ENCODE data around the gene SEC16A. TPM values are rescaled to one million over a fixed set of nuclear protein-coding genes. Genes with fewer than 3 reads are reported as not detected.

SEC16A gene
- total RNA-seq, 6 experiments from 2014 or later = 46.9 to 108 (median 72.0) TPM

DNA sequence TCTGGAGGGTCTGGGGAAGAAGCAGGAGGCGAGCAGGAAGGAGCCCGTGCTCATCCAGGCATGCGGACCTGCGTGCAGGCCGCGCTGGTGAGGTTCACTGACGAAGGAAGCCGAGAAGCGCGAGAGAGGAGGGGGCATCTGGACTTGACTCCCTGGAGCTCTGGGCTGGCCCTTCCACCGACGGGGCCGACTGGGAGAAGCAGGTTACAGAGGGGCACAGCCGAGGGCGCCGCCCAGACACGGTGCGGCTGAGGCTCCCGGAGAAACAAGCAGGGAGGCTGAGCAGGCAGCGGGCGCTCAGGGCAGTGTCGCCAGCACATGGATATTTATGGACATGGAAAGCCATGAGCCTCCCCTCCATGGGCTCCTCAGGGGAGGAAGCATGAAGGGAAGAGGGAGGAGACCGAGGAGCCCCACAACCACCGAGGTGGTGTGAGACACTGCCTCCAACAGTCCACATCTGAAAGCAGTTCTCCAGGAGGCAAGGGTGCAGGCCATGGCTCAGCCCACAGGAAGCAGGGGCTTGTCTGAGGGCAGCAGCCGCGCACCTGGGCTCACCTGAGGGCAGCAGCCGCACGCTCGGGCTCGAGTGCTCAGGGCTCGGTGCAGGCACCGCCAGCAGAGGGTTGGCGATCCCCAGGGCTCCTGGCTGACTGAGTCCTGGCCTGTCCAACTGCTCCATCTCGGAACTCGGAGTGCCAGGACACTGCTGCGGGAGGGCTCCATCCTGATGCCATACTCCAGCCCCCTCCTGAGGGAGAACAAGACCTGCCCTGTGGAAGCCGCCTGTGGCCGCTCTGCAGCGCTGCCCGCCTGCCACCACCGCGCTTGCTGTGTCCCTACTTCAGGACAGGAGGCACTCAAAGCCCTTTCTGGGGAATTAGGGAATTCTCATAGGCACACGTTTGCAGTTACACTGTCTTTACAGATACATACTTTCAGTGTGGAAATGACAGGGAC lies 27.5 kb downstream of the SEC16A start:
- ATAC-seq (peak in 2 of 4 donors; percentile 14 to 23), DNase-seq (no peak)
- WGBS (ENCODE audit: insufficient coverage, low coverage, low lambda C conversion rate, missing lambda C conversion rate) = 91% methylated on average over 21 of the region's 43 CpGs
- H3K27ac ChIP-seq = no peak overlapping the region
- no peak overlapping the region for H3K4me3 ChIP-seq
- no peaks in the 10 kb centered on the region for H3K27me3 ChIP-seq
- intact Hi-C loops (cut with DNase I) = no loop called here
- H3K36me3 ChIP-seq = peaks cover 33 to 93% (median 66%) of the 10 kb centered on the region in 4 donors
- H3K9me3 ChIP-seq = no peaks in the 10 kb centered on the region
- TF ChIP-seq POLR2A (IDR thresholded peaks at IDR 0.05) = no peak
- TF ChIP-seq, protein P1, sequence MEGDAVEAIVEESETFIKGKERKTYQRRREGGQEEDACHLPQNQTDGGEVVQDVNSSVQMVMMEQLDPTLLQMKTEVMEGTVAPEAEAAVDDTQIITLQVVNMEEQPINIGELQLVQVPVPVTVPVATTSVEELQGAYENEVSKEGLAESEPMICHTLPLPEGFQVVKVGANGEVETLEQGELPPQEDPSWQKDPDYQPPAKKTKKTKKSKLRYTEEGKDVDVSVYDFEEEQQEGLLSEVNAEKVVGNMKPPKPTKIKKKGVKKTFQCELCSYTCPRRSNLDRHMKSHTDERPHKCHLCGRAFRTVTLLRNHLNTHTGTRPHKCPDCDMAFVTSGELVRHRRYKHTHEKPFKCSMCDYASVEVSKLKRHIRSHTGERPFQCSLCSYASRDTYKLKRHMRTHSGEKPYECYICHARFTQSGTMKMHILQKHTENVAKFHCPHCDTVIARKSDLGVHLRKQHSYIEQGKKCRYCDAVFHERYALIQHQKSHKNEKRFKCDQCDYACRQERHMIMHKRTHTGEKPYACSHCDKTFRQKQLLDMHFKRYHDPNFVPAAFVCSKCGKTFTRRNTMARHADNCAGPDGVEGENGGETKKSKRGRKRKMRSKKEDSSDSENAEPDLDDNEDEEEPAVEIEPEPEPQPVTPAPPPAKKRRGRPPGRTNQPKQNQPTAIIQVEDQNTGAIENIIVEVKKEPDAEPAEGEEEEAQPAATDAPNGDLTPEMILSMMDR (IDR thresholded peaks at IDR 0.05) = no peak
- H3K4me1 ChIP-seq = no peaks in the 10 kb centered on the region

DNA sequence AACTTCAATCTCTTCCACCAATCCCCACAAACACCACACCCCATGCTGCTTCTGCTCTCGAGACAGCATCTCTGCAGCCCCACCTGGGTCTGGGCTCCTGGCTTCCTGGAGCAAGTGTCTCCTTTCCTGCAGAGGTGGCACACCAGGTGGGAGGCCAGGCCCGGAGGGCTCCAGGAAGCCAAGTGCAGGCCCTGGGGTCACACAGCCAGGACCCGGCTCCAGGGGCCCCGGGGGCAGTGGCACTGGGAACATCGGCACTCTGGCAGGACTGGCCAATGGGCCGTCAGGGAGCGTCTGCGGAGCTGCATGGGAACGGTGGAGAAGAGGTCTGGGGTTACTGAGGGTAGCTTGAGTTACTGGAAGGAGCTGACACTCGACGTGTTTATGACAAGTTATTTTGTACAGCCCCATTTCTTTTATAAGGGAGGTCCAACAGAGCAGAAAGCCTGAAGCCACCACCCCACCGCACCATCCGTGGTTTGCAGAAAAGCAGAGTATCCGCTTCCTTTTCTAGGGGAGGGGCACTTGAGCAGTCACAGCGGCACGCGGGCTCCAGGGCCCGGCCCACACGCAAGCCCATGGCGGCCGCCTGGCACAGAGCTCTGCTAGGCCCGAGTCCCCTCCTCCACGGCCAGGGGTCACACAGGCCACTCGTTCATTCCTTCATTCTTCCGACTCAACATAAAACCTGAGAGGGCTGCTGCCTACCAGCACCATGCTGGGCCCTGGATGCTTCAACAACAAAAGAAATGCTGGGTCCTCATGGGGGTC lies 28.6 kb downstream of the SEC16A start:
- ATAC-seq (peak in 2 of 4 donors; percentile 9 to 23), DNase-seq (no peak)
- 64% methylated on average over 9 of the region's 25 CpGs for WGBS (ENCODE audit: insufficient coverage, low coverage, low lambda C conversion rate, missing lambda C conversion rate)
- intact Hi-C loops (cut with DNase I) = no loop called here
- Histone ChIP-seq H3K36me3 (peaks cover 29 to 94% (median 65%) of the 10 kb centered on the region in 4 donors), H3K4me1 (no peaks in the 10 kb centered on the region), H3K27ac (no peak overlapping the region), H3K9me3 (no peaks in the 10 kb centered on the region), H3K4me3 (no peak overlapping the region), H3K27me3 (no peaks in the 10 kb centered on the region)
- TF ChIP-seq, protein P1 (IDR thresholded peaks at IDR 0.05) = no peak
- TF ChIP-seq POLR2A (IDR thresholded peaks at IDR 0.05) = no peak

DNA sequence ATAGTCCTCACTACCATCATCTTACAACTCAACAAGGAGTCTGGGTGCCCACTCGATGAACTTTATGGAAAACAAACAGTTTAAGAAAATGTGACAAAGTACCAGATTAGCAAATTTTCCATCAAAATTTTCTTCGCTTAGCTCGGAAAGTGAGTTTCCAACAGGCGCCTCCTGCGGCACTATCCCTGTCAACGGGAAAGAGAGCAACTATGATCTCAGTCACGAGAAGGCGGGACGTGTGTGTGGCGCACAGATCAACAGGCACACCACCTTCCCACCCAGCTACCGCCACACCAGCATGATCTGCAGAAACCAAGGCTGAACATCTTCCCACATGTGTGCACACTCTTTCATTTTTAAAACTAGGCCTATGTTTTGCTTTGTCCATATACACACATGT lies 29.5 kb downstream of the SEC16A start:
- Histone ChIP-seq H3K27ac (no peak overlapping the region), H3K9me3 (no peaks in the 10 kb centered on the region), H3K4me1 (no peaks in the 10 kb centered on the region), H3K27me3 (no peaks in the 10 kb centered on the region), H3K36me3 (peaks cover 30 to 90% (median 65%) of the 10 kb centered on the region in 4 donors), H3K4me3 (no peak overlapping the region)
- no peak for DNase-seq
- WGBS (ENCODE audit: insufficient coverage, low coverage, low lambda C conversion rate, missing lambda C conversion rate) = 95% methylated on average over 9 of the region's 11 CpGs
- TF ChIP-seq, protein P1 (IDR thresholded peaks at IDR 0.05) = no peak
- no peak for TF ChIP-seq POLR2A (IDR thresholded peaks at IDR 0.05)
- intact Hi-C loops (cut with DNase I) = no loop called here
- no peak for ATAC-seq

DNA sequence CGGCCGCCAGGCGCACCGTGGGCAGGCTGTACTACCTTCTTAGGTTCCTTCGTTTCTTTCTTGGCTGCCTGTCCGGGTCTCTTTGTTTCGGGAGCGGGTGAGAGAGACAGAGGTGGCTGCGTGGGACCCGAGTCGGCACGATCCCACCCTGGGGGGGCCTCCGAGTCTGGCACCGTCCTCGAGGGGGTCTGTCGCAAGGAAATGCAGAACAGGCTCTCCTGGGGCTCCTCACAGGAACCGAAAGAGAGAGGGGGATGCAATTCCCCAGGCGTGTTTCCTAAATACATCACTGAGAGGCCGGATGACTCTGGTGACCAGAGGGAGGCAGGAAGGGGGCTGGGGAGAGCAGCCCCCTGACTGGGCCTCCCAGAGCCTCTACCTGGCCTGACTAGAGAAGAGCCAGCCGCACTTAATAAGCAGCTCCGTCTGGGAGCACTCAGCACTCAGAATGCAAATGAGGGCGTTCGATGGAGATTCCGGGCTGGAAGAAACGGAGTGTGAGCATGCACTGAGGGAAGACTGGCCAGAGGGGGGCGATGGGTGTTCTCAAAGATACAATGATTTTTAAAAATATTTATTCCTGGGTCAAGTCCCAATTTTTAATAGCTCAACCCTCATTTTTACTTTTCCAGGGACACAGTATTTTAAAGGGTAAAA lies 31.5 kb downstream of the SEC16A start:
- DNase-seq (no peak), ATAC-seq (no peak)
- Histone ChIP-seq H3K4me3 (no peak overlapping the region), H3K9me3 (no peaks in the 10 kb centered on the region), H3K27ac (no peak overlapping the region), H3K27me3 (no peaks in the 10 kb centered on the region), H3K4me1 (no peaks in the 10 kb centered on the region), H3K36me3 (peaks cover 24 to 89% (median 67%) of the 10 kb centered on the region in 4 donors)
- intact Hi-C loops (cut with DNase I) = no loop called here
- 82% methylated on average over 5 of the region's 26 CpGs for WGBS (ENCODE audit: insufficient coverage, low coverage, low lambda C conversion rate, missing lambda C conversion rate)
- no peak for TF ChIP-seq POLR2A (IDR thresholded peaks at IDR 0.05)
- TF ChIP-seq, protein P1 (IDR thresholded peaks at IDR 0.05) = no peak
